MM.1S (cell line): ENCODE data around the gene LSM14B.

Source experiments
- DNase-seq: peaks from one replicate; pipeline ENCODE4 v3.0.0-alpha.2; 2015
- H2AFZ ChIP-seq: fragments of 300-600 bp; sonication (generic); 2 replicates; pipeline ENCODE4 v1.6.0; 2016; ENCODE audit warnings: antibody characterized with exemption, low read length
- H3F3A ChIP-seq: fragments of 300-600 bp; sonication (generic); 2 replicates; pipeline ENCODE4 v1.6.1; 2016; ENCODE audit warnings: mild to moderate bottlenecking, antibody characterized with exemption, low read length, moderate library complexity, mixed read lengths; ENCODE audit not compliant: insufficient read depth
- H3K27ac ChIP-seq: fragments of 300-600 bp; sonication (generic); 2 replicates; pipeline ENCODE4 v1.5.1; 2016; ENCODE audit warnings: mild to moderate bottlenecking, low read length
- H3K27me3 ChIP-seq: fragments of 300-600 bp; sonication (generic); replicated peaks from 2 replicates; pipeline ENCODE4 v1.6.0; 2016; ENCODE audit warnings: low read length; ENCODE audit not compliant: insufficient read depth
- H3K36me3 ChIP-seq: fragments of 300-600 bp; sonication (generic); replicated peaks from 2 replicates; pipeline ENCODE4 v1.6.1; 2016; ENCODE audit warnings: mild to moderate bottlenecking, low read length, mixed read lengths; ENCODE audit not compliant: insufficient read depth
- H3K4me1 ChIP-seq: fragments of 300-600 bp; sonication (generic); 2 replicates; pipeline ENCODE4 v1.6.1; 2016; ENCODE audit warnings: low read length, mixed read lengths
- H3K4me2 ChIP-seq: fragments of 300-600 bp; sonication (generic); 2 replicates; pipeline ENCODE4 v1.6.0; 2016; ENCODE audit warnings: low read depth, low read length
- H3K4me3 ChIP-seq: fragments of 300-600 bp; sonication (generic); 2 replicates; pipeline ENCODE4 v1.5.1; 2016; ENCODE audit warnings: low read length, mixed read lengths
- H3K79me2 ChIP-seq: fragments of 300-600 bp; sonication (generic); 2 replicates; pipeline ENCODE4 v1.6.1; 2016; ENCODE audit warnings: mixed run types, low read length, mixed read lengths
- H3K9ac ChIP-seq: fragments of 300-600 bp; sonication (generic); 2 replicates; pipeline ENCODE4 v1.6.1; 2016; ENCODE audit warnings: low read length, mixed read lengths
- H3K9me2 ChIP-seq: fragments of 300-600 bp; sonication (generic); replicated peaks from 2 replicates; pipeline ENCODE4 v1.6.1; 2016; ENCODE audit warnings: mild to moderate bottlenecking, low read length, mixed read lengths; ENCODE audit not compliant: insufficient read depth
- H3K9me3 ChIP-seq: fragments of 300-600 bp; sonication (generic); replicated peaks from 2 replicates; pipeline ENCODE4 v1.6.1; 2016; ENCODE audit warnings: mild to moderate bottlenecking, low read length, mixed read lengths; ENCODE audit not compliant: insufficient read depth
- H4K20me1 ChIP-seq: fragments of 300-600 bp; sonication (generic); 2 replicates; pipeline ENCODE4 v1.6.1; 2016; ENCODE audit warnings: mild to moderate bottlenecking, low read length, moderate library complexity, mixed read lengths; ENCODE audit not compliant: insufficient read depth
- CTCF ChIP-seq: fragments of 300-600 bp; sonication (generic); IDR thresholded peaks from 2 replicates; pipeline ENCODE4 v1.5.1; 2016; ENCODE audit warnings: antibody characterized with exemption, low read length, mixed read lengths
- EZH2 ChIP-seq: fragments of 300-600 bp; sonication (generic); optimal IDR thresholded peaks from 2 replicates; pipeline ENCODE3; 2017; ENCODE audit warnings: low read depth, mild to moderate bottlenecking, antibody characterized with exemption, low read length, mixed read lengths
- EZH2phosphoT487 ChIP-seq: fragments of 300-600 bp; sonication (generic); IDR thresholded peaks from 2 replicates; pipeline ENCODE4 v1.6.1; 2018; ENCODE audit warnings: antibody characterized with exemption, low read length

LSM14B gene

GRCh38 chr20:62119591-62120364 is 2.5 kb upstream of the LSM14B start:
- no peak overlapping the region for H3K9ac ChIP-seq
- H3K4me1 ChIP-seq: peaks cover 22% of the 10 kb centered on the region
- TF ChIP-seq EZH2 (no peak), EZH2phosphoT487 (no peak), CTCF (no peak)
- H3K79me2 ChIP-seq: peaks cover 20% of the 10 kb centered on the region
- no peak overlapping the region for H3K4me3 ChIP-seq
- no peak for DNase-seq
- H3F3A ChIP-seq: peaks cover 6% of the 10 kb centered on the region; the same call in 1 of the 2 replicates
- no peaks in the 10 kb centered on the region for H3K9me2 ChIP-seq
- no peak overlapping the region for H3K27ac ChIP-seq
- peaks cover 11% of the 10 kb centered on the region; the same call in 1 of the 2 replicates for H3K27me3 ChIP-seq
- no peak overlapping the region for H3K4me2 ChIP-seq
- no peak overlapping the region for H2AFZ ChIP-seq
- H3K36me3 ChIP-seq: no peaks in the 10 kb centered on the region
- peaks cover 10% of the 10 kb centered on the region; the same call in 1 of the 2 replicates for H4K20me1 ChIP-seq
- no peaks in the 10 kb centered on the region for H3K9me3 ChIP-seq

- H3K79me2 ChIP-seq: peaks cover 24% of the 10 kb centered on the region
- no peak overlapping the region for H3K4me2 ChIP-seq
- no peak overlapping the region for H3K4me3 ChIP-seq
- no peak overlapping the region for H3K27ac ChIP-seq
- peaks cover 6% of the 10 kb centered on the region; the same call in 1 of the 2 replicates for H3F3A ChIP-seq
- TF ChIP-seq CTCF: no peak
- no peak for TF ChIP-seq EZH2
- H4K20me1 ChIP-seq: peaks cover 10% of the 10 kb centered on the region; the same call in 1 of the 2 replicates
- H3K9me2 ChIP-seq: no peaks in the 10 kb centered on the region
- H3K9me3 ChIP-seq: no peaks in the 10 kb centered on the region
- peaks cover 2% of the 10 kb centered on the region; the same call in 1 of the 2 replicates for H3K36me3 ChIP-seq
- no peak overlapping the region for H3K9ac ChIP-seq
- DNase-seq: no peak
- H3K4me1 ChIP-seq: peaks cover 22% of the 10 kb centered on the region
- H2AFZ ChIP-seq: no peak overlapping the region
- H3K27me3 ChIP-seq: peaks cover 11% of the 10 kb centered on the region; the same call in 1 of the 2 replicates
Measured at GRCh38 chr20:62120365-62120762, 1.9 kb upstream of the LSM14B start.

GRCh38 chr20:62120990-62121775 is 1.1 kb upstream of the LSM14B start:
- Histone ChIP-seq H3K79me2 (peaks cover 30% of the 10 kb centered on the region), H3K27ac (peak overlapping the region; percentile 74; the same call in 1 of the 2 replicates), H3K4me2 (peak overlapping the region; percentile 85), H3F3A (peaks cover 6% of the 10 kb centered on the region; the same call in 1 of the 2 replicates), H3K9ac (peak overlapping the region; percentile 73), H3K9me2 (no peaks in the 10 kb centered on the region), H3K36me3 (peaks cover 4% of the 10 kb centered on the region; the same call in 1 of the 2 replicates), H2AFZ (peak overlapping the region; percentile 73), H4K20me1 (peaks cover 10% of the 10 kb centered on the region; the same call in 1 of the 2 replicates), H3K4me3 (peak overlapping the region; percentile 77), H3K27me3 (peaks cover 11% of the 10 kb centered on the region; the same call in 1 of the 2 replicates), H3K9me3 (no peaks in the 10 kb centered on the region), H3K4me1 (peaks cover 22% of the 10 kb centered on the region)
- TF ChIP-seq EZH2phosphoT487 (no peak), CTCF (no peak), EZH2 (no peak)
- no peak for DNase-seq
